Cardiac muscle cell (in vitro differentiated cells and primary cell): Measurements from ENCODE around the gene AGAP2. TPM values are rescaled to one million over a fixed set of nuclear protein-coding genes. Genes with fewer than 3 reads are reported as not detected.

Source experiments
- DNase-seq, 2 donors: peaks; one replicate each; pipeline versions ENCODE4 v3.0.0 to v3.0.0-alpha.2; 2010 to 2017; ENCODE audit warnings: low read depth in 1 of 2, low spot score in 1 of 2
- H3K27ac ChIP-seq: fragments of 200-600 bp; sonication (generic); 2 replicates; pipeline ENCODE4 v1.5.1; 2016
- H3K27me3 ChIP-seq: fragments of 200-600 bp; sonication (generic); 2 replicates; pipeline ENCODE4 v1.6.0; 2016; ENCODE audit warnings: control low read depth
- H3K36me3 ChIP-seq: fragments of 200-600 bp; sonication (generic); 2 replicates; pipeline ENCODE4 v1.5.1; 2016; ENCODE audit warnings: control low read depth
- H3K4me1 ChIP-seq: fragments of 200-600 bp; sonication (generic); 2 replicates; pipeline ENCODE4 v1.8.1; 2017; ENCODE audit warnings: low read depth, mild to moderate bottlenecking, mixed run types
- H3K4me3 ChIP-seq: fragments of 200-600 bp; sonication (generic); 2 replicates; pipeline ENCODE4 v1.5.1; 2016; ENCODE audit warnings: mild to moderate bottlenecking
- H3K9me3 ChIP-seq: fragments of 200-600 bp; sonication (generic); 2 replicates; pipeline ENCODE4 v1.5.1; 2017; ENCODE audit warnings: low read depth, mild to moderate bottlenecking, control low read depth
- CTCF ChIP-seq: IDR thresholded peaks from 2 replicates; pipeline ENCODE4 v1.5.1; 2012; ENCODE audit warnings: low read depth, mild to moderate bottlenecking, low read length
- polyA plus RNA-seq: library from polyadenylated mRNA; unstranded; fragments of >200 nt; fragmentation: Nextera tagmentation; extraction: Ambion mirVana; gene quantifications from 2 replicates; pipeline ENCODE4 v1.2.1, GENCODE V29; 2016
- total RNA-seq: library from RNA; depleted of rRNA; stranded (reverse); fragments of >200 nt; gene quantifications from 2 replicates; pipeline ENCODE4 v1.2.3, GENCODE V29; 2016

Gene AGAP2
- total and polyA plus RNA-seq, 2 experiments from 2014 or later = 0.10 to 0.33 TPM

- H3K27ac ChIP-seq = no peak overlapping the region
- TF ChIP-seq CTCF = no peak
- peaks cover 5% of the 10 kb centered on the region for H3K4me1 ChIP-seq
- no peaks in the 10 kb centered on the region for H3K9me3 ChIP-seq
- no peak overlapping the region for H3K4me3 ChIP-seq
- no peak for DNase-seq
- peaks cover 64% of the 10 kb centered on the region for H3K27me3 ChIP-seq
- peaks cover 8% of the 10 kb centered on the region for H3K36me3 ChIP-seq
These were observed 3.5 kb upstream of the AGAP2 start for GRCh38 chr12:57741844-57742738.

- no peak for DNase-seq
- H3K9me3 ChIP-seq = no peaks in the 10 kb centered on the region
These were observed 2.9 kb upstream of the AGAP2 start for GRCh38 chr12:57741413-57741789.

GRCh38 chr12:57740656-57741412 is 2.3 kb upstream of the AGAP2 start:
- H3K4me1 ChIP-seq = peaks cover 5% of the 10 kb centered on the region
- H3K27me3 ChIP-seq = peaks cover 77% of the 10 kb centered on the region
- DNase-seq = no peak
- no peaks in the 10 kb centered on the region for H3K36me3 ChIP-seq
- H3K4me3 ChIP-seq = no peak overlapping the region
- no peak for TF ChIP-seq CTCF
- H3K9me3 ChIP-seq = no peaks in the 10 kb centered on the region
- no peak overlapping the region for H3K27ac ChIP-seq

More at GRCh38 chr12:57741413-57741789, 2.9 kb upstream of the AGAP2 start:
- peaks cover 5% of the 10 kb centered on the region for H3K4me1 ChIP-seq
- peaks cover 2% of the 10 kb centered on the region for H3K36me3 ChIP-seq
- no peak overlapping the region for H3K4me3 ChIP-seq
- H3K27me3 ChIP-seq = peaks cover 71% of the 10 kb centered on the region
- TF ChIP-seq CTCF = no peak
- H3K27ac ChIP-seq = no peak overlapping the region

- no peak for DNase-seq
- Histone ChIP-seq H3K27me3 (peaks cover 85% of the 10 kb centered on the region), H3K9me3 (no peaks in the 10 kb centered on the region), H3K36me3 (no peaks in the 10 kb centered on the region), H3K4me3 (no peak overlapping the region), H3K27ac (no peak overlapping the region), H3K4me1 (peaks cover 5% of the 10 kb centered on the region)
- TF ChIP-seq CTCF = no peak
These were observed 1.5 kb upstream of the AGAP2 start for GRCh38 chr12:57739914-57740538.

- Histone ChIP-seq H3K27ac (no peak overlapping the region), H3K36me3 (no peaks in the 10 kb centered on the region), H3K4me1 (peaks cover 5% of the 10 kb centered on the region), H3K4me3 (no peak overlapping the region), H3K27me3 (peaks cover 91% of the 10 kb centered on the region), H3K9me3 (no peaks in the 10 kb centered on the region)
- no peak for TF ChIP-seq CTCF
- DNase-seq = no peak
These were observed 845 bp upstream of the AGAP2 start for GRCh38 chr12:57739387-57739786.
